GM19328 (cell line): ENCODE measurements around the gene C15orf62.
A peak's percentile ranks its signal among the peaks of the same experiment; 100 is the strongest.

Source experiments
- ATAC-seq: cut with Tn5 transposase; IDR thresholded peaks from one replicate; pipeline ENCODE4 v1.9.1; 2021; ENCODE audit warnings: mild to moderate bottlenecking, moderate library complexity; ENCODE audit not compliant: unreplicated experiment

C15orf62 gene

DNA sequence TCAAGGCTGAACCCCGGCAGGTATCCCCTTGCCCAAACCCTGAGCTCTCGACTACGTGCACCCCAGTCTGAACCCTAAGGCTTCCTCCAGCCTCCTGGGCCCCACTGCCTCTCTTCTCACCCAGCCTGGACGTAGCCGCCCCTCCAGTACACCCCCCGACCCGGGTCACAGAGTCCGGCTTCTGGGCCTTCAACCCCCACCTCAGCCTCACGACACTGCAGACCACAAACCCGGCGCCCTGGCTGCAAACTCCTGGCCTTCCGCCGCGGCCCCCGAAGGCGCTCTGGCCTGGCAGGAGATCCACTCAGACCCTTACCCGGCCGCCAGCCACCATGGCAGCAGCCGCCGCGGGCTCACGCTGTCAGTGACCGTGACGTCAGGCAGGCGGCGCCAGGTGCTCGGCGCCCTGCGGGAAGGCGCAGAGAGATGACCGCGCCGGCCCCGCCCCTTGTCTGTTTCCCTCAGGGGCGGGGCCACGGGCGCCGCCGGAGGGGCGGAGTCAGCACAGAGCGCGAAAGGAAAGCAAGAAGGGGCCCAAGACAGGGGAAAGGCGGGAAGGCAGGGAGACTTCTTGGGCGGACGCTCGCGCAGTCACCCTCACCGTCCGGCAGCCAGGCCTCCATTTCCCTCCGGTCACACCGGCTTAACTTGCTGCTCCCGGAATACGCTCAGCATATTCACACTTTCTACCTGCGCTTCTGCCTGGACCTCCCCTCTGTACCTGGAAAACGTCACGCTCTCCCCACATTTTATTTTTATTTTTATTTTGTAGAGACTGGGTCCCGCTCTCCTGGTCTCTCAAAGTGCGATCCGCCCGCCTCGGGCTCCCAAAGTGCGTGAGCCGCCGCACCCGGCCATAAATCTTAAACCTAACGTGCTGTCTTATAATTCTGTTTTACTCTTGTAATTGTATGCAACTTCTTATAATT, 14.6 kb upstream of the C15orf62 start, which contains the start of gene RMDN3:
Gene RMDN3, minus strand, starts transcription at position 372 of the 929 bp plus-strand sequence. CDS start 471 bp downstream, outside the sequence.
- ATAC-seq = peak; percentile 72

DNA sequence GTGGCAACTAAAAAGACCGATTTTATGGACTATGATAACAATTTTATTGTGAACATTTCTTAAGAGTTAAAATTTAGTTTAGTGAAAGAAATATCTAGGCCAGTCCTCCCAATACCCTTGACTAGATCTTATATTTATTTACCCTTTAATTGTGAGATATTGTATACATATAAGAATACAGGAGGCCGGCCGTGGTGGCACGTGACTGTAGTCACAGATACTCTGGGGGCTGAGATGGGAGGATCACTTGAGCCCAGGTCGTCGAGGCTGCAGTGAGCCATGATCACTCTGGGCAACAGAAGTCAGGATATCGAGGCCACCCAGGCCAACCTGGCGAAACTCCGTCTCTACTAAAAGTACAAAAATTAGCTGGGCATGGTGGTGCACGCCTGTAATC, 14.0 kb upstream of the C15orf62 start:
- ATAC-seq = no peak

DNA sequence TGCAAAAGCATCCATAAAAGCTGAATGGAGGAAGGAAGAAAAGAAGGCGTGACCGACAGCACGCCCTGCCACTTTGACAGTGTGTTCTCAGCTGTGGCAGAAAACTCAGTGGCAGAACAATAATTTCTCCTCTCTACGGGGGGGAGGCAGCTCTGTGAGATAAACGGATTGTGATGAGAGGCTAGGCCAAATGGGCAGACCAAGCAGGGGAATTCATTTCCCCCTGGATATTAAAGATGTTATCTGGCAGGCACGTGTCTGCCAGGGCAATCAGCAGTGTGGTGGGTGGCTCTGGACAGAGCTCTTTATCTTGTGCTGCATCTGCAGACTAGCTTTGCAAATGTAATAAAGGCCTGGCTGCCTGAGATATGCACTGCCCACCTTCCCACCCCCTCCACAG, 12.8 kb upstream of the C15orf62 start:
- ATAC-seq = no peak

DNA sequence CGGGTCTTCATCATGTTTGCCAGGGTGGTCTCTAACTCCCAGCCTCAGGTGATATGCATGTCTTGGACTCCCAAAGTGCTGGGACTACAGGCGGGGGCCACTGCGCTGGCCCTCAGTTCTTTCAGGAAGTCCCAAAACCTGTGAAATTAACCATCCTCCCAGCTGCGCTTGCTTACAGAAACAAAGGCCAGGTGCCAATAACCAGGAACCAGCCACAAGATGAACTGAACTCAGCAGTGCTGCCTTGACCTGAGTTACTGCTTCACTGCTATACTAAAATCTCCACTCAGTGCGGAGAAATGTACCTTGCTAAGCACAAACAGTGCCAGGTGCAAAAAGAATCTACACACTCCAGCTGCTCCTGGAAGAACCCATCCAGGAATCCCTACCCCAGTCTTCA, 9.8 kb upstream of the C15orf62 start:
- ATAC-seq = no peak

DNA sequence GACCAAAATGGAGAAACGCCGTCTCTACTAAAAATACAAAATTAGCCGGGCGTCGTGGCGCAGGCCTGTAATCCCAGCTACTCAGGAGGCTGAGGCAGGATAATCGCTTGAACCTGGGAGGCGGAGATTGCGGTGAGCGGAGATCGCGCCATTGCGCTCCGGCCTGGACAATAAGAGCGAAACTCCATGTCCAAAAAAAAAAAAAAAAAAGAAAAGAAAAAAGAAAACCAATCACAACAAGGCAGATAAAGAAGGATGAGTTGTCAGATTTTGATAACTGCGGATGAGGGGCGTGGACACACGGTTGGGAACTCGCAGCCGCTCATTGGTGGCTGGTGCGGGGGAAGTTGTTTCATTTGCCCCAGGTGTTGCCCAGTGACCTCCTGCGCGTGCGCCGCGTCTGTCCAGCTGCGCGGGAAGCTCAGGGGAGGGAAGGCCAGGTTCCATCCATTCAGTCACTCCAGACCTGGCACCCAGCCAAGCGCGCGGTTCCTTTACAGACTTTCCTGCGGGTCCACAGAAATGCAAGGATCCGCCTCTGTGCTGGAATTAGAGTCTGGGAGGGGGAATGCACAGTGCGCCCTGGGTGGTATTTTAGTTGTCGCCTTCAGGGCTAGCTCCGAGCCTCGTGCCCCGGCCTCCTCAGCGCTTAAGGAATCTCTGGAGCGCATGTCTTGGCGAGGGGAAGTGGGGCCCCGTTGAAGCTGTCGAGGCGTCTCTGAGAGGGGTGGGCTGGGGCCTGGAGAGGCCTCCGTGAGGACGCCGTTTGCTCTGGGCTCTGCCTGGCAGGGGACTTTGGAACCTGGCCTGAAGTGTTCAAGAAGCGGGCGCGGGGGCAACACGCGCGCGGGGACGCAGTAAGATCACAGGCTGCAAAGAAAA, 6.6 kb upstream of the C15orf62 start:
- no peak for ATAC-seq

DNA sequence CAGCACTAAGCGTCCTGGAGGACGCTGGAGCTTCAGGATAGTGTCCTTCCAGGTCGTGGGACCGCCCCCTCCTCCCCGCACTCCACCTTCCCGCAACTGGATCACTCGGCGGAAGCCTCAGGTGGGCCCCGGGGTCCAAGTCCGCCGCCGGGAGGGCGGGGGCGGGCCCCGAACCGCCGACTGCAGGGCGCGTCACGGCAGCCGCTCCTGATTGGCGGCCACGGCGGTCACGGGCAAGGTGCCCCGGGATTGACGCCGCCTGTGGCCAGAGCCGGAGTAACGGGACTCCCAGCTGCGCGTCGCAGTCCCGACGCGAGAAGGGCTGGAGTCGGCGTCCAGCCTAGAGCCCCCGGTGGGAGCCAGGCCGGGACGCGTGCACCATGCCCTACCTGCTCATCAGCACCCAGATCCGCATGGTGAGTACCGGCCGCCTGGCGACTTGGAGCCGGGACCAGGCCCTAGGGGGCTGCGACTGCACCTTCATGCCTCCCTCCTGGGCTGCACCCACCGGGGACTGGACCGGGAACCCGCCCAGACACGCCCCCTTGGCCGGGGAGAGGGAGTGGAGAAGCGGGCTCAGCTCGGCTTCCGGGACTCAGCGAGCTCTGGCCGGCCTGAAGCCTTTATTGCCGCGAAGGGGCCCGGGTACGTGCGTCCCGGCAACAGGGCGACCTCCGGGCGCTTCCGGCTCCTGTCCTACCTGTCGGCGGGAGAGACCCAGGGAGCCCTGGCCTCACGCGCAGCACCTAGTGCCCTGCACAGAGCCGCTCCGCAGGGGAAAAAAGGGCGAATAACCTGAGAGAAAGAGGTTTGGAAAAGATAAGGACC, 5.8 kb upstream of the C15orf62 start, which contains the start of gene GCHFR:
Gene GCHFR, plus strand, starts transcription at position 268 of the 828 bp plus-strand sequence. Its CDS starts 113 bp downstream, at position 381.
- ATAC-seq = no peak

DNA sequence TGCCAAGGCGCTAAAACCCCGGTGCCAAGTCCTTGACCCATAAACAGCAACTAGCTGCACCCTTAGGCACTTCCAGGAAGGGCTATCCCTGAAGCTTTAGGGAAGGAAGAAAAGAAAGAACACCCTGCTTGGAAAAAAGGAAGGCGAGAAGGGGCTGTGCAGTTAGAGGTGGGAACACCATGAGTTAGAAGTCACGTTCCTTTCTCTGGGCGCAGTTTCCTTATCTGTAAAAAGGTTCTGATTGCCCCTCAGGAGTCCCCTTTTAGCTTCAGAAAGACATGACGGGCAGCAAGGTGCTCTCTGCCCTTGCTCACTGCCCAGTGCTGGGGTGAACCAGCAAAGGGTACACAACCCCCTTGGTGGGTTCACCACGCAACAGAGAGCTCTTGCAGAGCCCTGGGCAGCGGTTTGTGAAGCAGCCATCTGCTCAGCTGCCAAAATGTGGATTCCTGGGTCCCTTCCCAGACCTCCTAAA, 5.1 kb upstream of the C15orf62 start:
- ATAC-seq = no peak

DNA sequence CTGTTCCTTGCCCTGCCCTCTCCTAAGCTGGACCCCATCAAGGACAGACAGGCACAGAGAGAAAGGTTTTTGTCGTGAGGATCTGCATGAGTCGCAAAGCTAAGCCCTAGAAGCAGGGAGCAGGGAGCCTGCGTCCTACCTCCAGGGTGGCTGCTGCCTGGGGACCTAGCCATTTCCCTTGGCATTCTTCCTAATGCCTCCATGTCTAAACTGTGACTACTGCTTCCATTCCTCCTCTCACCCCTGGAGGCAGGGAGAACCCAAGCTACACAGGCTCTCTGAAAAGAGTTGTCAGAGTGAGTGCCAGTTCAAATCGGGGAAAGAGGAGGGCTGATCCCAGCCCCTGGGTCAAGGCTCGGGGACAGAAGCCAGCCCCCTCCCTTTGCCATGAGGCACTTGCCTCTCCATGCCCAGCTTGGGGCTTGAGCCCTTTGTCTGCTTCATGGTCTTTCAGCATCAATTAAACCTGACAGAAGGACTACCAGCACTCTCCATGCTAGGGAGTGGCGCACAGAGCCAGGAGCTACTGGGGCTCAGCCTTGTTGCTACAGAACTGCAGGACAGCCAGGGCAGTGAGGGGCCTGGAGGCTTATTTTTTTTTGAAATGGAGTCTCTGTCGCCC, 3.5 kb upstream of the C15orf62 start:
- no peak for ATAC-seq

DNA sequence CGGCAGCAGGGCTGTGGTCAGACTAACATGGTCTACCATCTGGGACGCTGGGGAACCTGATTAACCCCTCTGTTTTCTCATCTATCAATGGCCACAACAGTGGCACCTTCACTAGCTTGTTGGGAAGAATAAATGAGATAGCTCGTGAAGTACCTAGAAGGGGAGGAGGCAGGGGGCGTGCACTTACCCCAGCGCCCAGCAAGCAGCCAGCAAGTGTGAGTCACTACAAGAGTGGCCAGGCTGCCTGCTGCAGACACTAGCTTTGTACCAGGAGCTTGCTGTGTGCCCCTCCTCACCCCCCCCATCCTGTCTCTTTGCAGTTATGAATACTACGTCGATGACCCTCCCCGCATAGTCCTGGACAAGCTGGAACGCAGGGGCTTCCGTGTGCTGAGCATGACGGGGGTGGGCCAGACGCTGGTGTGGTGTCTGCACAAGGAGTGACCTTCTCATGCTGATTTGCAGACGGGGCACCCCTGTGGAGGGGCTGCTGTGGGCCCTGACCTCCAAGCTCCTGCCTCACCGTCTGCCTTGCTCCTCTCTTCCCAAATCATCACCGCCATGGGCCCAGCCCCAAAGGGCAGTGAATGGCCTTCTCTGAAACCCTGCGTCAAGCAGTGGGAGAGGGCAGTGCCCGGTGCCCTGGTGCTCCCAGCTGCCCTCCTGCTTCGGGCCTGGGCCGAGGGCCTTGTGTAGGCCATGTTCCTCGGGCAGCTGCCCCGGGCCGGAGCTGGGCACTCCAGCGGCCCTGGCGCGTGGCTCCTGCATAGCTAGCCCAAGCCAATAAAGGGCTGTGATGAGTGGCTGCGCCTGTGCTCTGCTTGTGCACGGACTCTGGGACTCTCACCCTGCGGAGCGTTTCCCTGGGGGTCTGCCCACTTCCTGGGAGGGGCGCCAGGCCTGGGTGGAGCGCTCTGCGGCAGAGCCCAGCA, 2.6 kb upstream of the C15orf62 start:
- no peak for ATAC-seq

DNA sequence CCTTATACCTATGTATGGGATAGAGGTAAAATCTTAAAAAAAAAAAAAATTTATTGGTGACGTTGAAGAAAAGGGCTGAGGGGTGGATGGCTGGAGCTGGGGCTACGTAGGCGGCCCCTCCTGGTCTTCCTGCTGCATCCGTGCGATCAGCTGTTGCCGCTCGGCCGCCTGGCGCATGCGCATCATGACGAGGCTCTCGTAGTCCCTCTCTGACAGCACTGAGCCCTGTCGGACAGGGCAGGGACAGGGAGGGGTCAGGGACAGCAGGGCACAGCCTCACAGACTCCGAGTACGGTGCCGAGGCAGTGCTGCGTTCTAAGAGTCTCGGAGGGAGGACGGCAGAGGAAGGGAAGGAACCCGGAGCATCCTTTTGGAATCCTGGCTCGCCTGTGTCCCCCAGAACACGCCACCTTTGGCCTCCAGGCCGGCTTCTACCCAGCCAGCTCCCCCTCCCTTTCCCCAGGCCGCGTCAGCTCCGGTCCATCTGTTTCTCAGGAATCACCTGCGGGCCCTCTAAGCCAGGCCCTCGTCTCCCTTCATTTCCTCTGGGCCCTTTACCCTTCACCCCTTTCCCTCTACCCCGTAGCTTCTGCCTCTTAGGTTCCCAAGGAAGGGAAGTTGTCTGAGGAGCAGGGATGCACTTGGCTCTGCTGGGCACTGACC, 1.8 kb upstream of the C15orf62 start:
- no peak for ATAC-seq

DNA sequence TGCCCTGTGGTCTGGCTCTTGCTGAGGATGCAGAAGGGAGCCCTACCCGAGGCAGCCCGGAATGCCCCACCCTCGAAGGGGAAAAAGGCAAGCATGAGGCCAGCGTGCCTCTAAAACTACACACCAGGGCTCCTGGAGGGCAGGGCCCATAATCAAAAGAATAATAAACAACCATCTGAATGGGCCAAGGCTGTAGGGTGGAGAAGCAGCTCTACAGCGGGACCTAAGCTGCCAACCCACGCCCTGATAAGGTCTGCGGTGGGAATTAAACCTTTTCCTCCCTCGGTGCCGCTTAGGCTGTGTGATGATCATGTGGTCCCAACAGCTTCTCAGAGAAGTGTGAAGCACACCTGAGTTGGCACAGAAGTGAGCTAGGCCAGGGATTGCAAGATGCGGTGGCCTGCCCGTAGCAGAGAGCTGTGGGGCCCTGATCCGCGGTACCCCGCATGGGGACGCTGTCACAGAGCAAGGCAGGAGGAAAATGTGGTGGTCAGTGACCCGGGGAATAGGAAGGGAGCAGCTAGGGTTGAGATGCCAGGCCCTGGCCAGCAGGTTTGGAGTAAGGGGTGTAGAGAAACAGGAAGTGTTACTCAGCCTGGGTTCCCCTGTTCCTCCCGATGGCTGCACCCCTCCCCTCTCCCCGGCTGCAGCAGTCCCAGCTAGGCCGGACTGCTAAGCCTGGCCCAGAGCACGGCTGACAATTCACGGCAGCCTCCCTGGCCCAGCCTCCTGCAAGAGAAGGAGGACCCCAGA, 1.1 kb upstream of the C15orf62 start:
- no peak for ATAC-seq

DNA sequence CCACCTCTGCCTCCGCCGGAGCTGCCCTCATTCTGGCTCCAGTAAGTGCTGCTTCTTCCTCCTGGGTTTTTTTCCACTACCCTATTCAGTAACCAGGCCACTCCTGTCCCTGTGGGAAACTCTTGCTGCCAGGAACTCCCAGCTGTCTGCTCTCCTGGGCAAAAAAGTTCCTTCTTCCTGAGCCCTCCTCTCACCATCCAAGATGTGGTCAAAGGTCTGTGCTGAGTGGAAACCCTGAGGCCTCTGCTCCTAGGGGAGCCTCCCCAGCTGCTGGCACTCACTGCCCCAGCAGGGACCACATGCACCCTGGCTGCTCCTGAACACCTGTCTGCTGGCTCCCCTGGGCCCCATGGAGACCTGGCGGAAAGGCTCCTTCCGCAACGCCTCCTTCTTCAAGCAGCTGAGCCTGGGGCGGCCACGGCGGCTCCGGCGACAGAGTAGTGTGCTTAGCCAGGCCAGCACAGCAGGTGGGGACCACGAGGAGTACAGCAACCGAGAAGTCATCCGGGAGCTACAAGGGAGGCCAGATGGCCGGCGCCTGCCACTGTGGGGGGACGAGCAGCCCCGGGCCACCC, 454 bp downstream of the C15orf62 start:
- no peak for ATAC-seq

DNA sequence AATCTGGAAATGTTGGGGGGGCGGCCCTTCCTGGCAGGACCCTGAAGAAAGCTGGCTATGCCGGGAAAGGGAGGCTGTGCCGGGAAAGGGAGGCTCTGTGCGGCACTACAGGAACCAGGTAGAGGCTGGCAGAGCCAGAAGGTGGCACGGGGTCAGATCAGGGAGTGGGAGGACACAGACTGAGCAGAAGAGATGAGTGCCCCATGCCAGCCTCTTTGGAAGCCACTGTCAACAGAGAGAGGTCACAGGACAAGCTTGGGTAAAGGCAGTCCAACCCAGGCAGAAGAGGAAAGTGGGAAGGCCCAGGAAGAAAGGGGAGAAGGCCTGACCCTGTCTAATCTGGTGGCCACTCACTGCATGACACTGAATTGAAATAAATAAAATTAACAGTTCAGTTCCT, 1.5 kb downstream of the C15orf62 start:
- ATAC-seq = no peak

DNA sequence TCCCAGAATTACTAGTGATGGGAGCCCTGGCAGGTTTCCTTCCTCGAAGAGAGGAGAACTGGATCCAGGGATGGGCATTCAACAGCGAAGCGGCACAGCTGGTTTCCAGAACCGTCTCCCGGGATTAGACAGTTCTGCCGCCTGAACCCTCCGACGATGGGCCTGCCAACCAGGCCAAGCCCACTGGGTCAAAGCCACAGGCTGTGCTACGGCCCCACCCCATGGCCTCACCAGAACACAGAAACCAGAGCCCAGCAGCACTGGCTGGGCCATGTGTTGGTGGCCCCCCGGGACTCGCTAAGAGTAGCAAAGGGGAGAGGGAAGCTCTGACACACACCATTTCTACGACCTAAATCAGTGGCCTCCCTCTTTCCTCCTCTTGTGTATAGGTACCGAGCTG, 2.2 kb downstream of the C15orf62 start:
- ATAC-seq = no peak

DNA sequence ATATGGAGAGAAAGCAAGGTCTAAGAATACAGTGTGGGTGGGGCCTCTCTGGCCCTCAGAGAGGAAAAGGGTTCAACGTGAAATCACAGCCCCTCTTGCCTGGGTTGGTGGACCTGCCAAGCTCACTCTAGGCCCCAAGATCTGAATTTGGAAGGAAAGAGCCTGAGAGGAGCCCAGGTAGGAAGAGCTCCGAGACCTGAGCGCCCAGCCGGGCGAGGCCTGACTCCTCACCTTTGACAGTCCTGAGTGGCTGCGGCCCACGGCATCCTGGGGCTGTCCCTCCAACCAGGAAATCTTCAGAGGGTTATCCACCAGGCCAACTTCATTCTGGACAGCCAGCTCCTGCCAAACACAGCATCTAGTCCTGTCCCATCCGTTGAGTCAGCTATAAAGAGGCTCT, 3.7 kb downstream of the C15orf62 start:
- ATAC-seq = no peak

DNA sequence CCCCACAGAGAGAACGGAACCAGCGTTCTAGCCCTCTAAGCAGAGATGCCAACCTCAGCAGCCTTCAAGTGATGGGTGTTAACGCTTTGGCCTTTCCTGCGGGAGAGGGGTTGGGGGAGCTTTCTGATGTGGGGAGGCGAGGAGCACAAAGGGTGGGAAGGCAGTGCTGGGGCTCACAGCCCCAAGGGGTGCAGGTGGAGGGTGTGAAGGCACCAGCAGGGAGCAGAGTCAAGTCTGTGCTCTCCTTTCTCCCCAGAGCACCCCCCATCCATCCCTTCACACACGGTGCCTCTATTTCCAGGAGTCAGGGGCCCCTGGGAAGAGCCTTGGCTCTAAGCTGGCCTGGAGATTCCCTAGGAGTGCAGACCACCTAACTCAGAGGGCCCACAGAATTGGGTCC, 4.1 kb downstream of the C15orf62 start:
- no peak for ATAC-seq

DNA sequence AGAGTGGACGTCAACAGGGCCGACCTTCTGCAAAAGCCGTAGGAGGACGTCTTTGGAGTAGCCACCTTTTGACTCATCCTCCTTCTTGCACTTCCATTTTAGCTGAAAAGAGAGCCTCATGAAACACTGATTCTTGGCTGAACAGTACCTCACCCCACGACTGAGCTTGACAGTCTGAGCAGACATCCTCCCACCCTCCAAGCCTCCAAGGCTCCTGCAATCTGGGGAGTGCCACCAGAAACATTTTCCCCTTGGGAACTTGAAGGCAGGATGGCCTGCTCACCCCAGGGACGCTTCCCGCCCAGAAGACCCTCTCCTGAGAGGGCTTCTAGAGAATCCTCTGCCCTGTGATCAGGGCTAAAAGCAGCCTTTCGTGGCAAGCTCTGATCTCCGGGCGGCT, 5.2 kb downstream of the C15orf62 start:
- ATAC-seq = no peak
